ENCODE data around the gene CEP350.

Gene CEP350

DNA sequence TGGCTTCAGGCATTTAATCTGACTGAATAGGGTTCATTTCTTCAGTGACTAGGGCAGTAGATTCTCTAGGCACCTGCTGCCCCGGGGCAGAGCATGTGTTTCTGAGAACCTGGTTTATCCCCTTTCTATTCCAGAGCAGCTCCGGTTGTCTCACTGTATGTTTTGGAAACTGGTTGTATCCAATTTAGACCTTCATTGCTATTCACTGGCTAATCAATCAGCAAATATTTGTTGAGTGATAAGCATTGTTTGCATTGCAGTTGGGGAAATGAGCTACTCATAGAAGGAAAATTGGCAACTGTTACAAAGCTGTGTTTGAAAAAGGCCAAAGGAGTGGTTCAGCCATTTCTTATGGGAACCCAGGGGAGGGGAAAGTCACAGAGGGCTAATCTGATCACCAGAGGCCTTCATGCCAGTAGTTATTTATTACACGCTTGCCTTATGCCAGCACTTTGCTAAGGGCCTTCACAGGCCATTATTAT is 203.0 kb downstream of the CEP350 start:
- TF ChIP-seq, protein P1, sequence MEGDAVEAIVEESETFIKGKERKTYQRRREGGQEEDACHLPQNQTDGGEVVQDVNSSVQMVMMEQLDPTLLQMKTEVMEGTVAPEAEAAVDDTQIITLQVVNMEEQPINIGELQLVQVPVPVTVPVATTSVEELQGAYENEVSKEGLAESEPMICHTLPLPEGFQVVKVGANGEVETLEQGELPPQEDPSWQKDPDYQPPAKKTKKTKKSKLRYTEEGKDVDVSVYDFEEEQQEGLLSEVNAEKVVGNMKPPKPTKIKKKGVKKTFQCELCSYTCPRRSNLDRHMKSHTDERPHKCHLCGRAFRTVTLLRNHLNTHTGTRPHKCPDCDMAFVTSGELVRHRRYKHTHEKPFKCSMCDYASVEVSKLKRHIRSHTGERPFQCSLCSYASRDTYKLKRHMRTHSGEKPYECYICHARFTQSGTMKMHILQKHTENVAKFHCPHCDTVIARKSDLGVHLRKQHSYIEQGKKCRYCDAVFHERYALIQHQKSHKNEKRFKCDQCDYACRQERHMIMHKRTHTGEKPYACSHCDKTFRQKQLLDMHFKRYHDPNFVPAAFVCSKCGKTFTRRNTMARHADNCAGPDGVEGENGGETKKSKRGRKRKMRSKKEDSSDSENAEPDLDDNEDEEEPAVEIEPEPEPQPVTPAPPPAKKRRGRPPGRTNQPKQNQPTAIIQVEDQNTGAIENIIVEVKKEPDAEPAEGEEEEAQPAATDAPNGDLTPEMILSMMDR (IDR thresholded peaks at IDR 0.05) = no peak

DNA sequence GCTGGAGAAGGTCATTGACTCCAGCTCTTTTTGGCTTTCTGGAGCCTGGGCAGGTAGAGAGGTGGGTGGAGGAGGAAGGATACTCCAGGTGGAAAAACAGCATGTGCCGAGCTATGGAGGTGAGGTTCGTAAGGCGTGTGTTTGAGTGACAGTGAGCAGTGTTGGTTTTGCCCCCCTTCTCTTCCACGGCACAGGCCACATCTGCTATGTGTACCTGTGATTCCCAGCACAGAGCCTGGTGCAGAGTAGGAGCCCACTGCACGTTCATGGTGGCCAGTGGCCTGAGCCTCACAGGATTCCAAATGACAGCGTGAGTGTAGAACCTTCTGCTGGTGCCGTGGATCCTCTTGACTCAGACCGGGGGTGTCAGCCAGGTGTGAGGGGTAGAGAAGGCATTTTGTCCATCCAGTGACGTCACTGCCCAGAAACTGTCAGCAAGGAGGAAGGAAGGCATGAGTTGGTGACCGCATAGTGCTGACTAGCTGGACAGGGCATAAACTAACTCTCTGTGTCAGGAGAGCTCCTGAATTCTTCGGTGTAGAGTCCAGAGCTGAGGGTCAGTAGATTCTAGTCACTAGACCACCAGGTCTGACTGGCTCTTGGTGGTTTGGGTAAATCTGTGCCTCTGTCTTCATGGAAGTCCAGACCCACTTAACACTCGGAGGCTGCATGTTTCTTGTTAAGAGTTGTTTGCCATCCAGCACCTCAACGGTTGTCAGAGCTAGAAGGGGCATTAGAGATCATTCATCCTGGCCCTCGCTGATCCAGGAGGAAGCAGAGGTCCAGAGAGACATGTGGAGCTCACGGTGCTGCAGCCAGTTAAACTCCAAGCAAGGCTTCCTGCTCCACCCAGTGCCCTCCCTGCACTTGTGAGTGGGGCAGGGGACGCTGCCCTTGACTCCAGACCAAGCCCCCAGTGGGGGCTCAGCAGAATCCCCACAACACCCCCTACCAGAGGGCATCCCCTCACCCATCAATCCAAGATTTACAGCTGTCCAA is 203.8 kb downstream of the CEP350 start:
- Histone ChIP-seq H3K4me1 (ENCODE audit: control insufficient read depth in 1 of 2, insufficient read depth in 1 of 2, low read depth in 1 of 2, low read length in 1 of 2) (peaks cover 83 to 90% of the 10 kb centered on the region in 2 experiments), H3K36me3 (no peaks in the 10 kb centered on the region), H3K9me3 (no peaks in the 10 kb centered on the region), H3K4me3 (ENCODE audit: low read depth in 1 of 2, low read length in 1 of 2) (no peak overlapping the region), H3K27ac (peak overlapping the region; percentile 94), H3K27me3 (no peaks in the 10 kb centered on the region)
- TF ChIP-seq, protein P1 (IDR thresholded peaks at IDR 0.05) = no peak

More for the DNA sequence above, 203.0 kb downstream of the CEP350 start:
- no peak overlapping the region for H3K4me3 ChIP-seq (ENCODE audit: low read depth in 1 of 2, low read length in 1 of 2)
- H3K27ac ChIP-seq = peak overlapping the region; percentile 94
- no peaks in the 10 kb centered on the region for H3K27me3 ChIP-seq
- H3K36me3 ChIP-seq = no peaks in the 10 kb centered on the region
- peaks cover 76 to 82% of the 10 kb centered on the region in 2 experiments for H3K4me1 ChIP-seq (ENCODE audit: control insufficient read depth in 1 of 2, insufficient read depth in 1 of 2, low read depth in 1 of 2, low read length in 1 of 2)
- H3K9me3 ChIP-seq = no peaks in the 10 kb centered on the region

DNA sequence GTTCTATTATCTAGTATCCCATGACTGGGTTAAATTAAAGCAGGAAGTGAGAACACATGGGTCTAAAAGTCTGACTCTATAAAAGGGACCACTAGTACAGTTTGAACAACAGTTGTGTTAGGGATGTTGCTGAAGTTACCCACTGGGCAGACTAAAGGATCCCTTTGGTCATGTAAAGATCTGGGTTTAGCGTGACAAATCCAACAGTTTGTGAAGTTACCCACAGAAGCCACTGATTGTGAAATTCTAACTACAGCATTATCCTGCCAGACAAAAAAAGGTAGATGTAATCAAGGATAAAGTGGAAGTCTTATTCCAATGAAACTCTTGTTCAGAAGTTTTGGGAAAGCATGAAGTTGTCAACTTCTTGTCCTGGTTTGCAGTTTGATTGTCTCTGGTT is 205.7 kb downstream of the CEP350 start:
- peak overlapping the region; percentile 94 for H3K27ac ChIP-seq

DNA sequence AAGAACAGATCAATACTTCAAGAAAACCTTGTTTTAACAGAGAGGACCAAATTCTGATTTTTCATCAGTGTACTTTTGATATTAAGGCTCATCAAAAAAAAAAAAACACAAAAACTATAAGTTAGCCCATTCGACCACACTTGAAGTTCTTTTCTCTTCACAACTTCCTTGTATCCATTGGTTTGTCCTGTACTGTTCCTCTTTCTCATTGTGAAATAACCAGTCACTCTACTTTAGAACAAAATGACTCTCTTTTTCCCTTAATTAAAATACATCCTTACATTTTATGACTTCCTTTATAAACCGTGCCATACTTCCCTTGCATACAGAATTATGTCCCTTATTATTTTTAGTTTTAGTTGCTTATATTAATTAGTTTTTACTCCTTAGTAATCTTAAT is 208.4 kb downstream of the CEP350 start:
- Histone ChIP-seq H3K4me3 (ENCODE audit: low read depth in 1 of 2, low read length in 1 of 2) (no peak overlapping the region), H3K9me3 (no peaks in the 10 kb centered on the region), H3K4me1 (ENCODE audit: control insufficient read depth in 1 of 2, insufficient read depth in 1 of 2, low read depth in 1 of 2, low read length in 1 of 2) (peaks cover 68 to 69% of the 10 kb centered on the region in 2 experiments), H3K27ac (peak overlapping the region; percentile 85), H3K27me3 (no peaks in the 10 kb centered on the region), H3K36me3 (peaks cover 22% of the 10 kb centered on the region)
- TF ChIP-seq, protein P1 (IDR thresholded peaks at IDR 0.05) = no peak

More for the DNA sequence above, 205.7 kb downstream of the CEP350 start:
- Histone ChIP-seq H3K36me3 (no peaks in the 10 kb centered on the region), H3K4me1 (ENCODE audit: control insufficient read depth in 1 of 2, insufficient read depth in 1 of 2, low read depth in 1 of 2, low read length in 1 of 2) (peaks cover 93 to 96% of the 10 kb centered on the region in 2 experiments), H3K27me3 (no peaks in the 10 kb centered on the region), H3K4me3 (ENCODE audit: low read depth in 1 of 2, low read length in 1 of 2) (no peak overlapping the region), H3K9me3 (no peaks in the 10 kb centered on the region)
- TF ChIP-seq, protein P1 (IDR thresholded peaks at IDR 0.05) = no peak
